NB4 (cell line): ENCODE measurements around the gene GRIN2A.

Experiments
- DNase-seq: peaks from one replicate; pipeline ENCODE4 v3.0.0; 2010; ENCODE audit warnings: low read depth
- H3K4me3 ChIP-seq: one replicate; pipeline ENCODE4 v1.5.1; 2011; ENCODE audit warnings: mild to moderate bottlenecking, low read depth, low read length, moderate library complexity
- CTCF ChIP-seq: IDR thresholded peaks from one replicate; pipeline ENCODE4 v1.5.1; 2012; ENCODE audit warnings: low read depth, low read length
- MAX ChIP-seq: IDR thresholded peaks from 2 replicates; pipeline ENCODE4 v1.6.1; 2011; ENCODE audit warnings: low read depth, low read length
- MYC ChIP-seq: IDR thresholded peaks from 2 replicates; pipeline ENCODE4 v1.6.1; 2011; ENCODE audit warnings: low read depth, low read length
- POLR2A ChIP-seq: IDR thresholded peaks from 2 replicates; pipeline ENCODE4 v1.6.1; 2011; ENCODE audit warnings: mild to moderate bottlenecking; ENCODE audit not compliant: insufficient read length; ENCODE audit errors: extremely low read depth

Gene GRIN2A

GRCh38 chr16:10087151-10087550 is 95.1 kb downstream of the GRIN2A start:
- TF ChIP-seq POLR2A (no peak), MYC (no peak), MAX (no peak), CTCF (no peak)
- H3K4me3 ChIP-seq, result no peak overlapping the region
- DNase-seq, result no peak

- DNase-seq, result no peak
- no peak overlapping the region for H3K4me3 ChIP-seq
- no peak for TF ChIP-seq MYC
- no peak for TF ChIP-seq MAX
- TF ChIP-seq CTCF, result no peak
- no peak for TF ChIP-seq POLR2A
These were observed 95.6 kb downstream of the GRIN2A start for GRCh38 chr16:10086620-10087019.

GRCh38 chr16:10085078-10085798 is 97.0 kb downstream of the GRIN2A start:
- no peak for DNase-seq
- no peak overlapping the region for H3K4me3 ChIP-seq
- TF ChIP-seq MAX (no peak), POLR2A (no peak), MYC (no peak), CTCF (no peak)

- DNase-seq, result no peak
- TF ChIP-seq MYC (no peak), MAX (no peak), POLR2A (no peak), CTCF (no peak)
- no peak overlapping the region for H3K4me3 ChIP-seq
These were observed 98.9 kb downstream of the GRIN2A start for GRCh38 chr16:10083301-10083700.

- no peak for DNase-seq
- no peak overlapping the region for H3K4me3 ChIP-seq
- TF ChIP-seq MAX (no peak), MYC (no peak), POLR2A (no peak), CTCF (no peak)
These were observed 100.9 kb downstream of the GRIN2A start for GRCh38 chr16:10081201-10081940.
